NCI-H187 treated with DMSO at 0.1 percent for 48 hours (cell line): Measurements from ENCODE around the gene ZNF71.

Source experiments
- DNase-seq: peaks from one replicate; lab custom pipeline; 2025; lab: John Stamatoyannopoulos, UW

ZNF71 gene

DNA sequence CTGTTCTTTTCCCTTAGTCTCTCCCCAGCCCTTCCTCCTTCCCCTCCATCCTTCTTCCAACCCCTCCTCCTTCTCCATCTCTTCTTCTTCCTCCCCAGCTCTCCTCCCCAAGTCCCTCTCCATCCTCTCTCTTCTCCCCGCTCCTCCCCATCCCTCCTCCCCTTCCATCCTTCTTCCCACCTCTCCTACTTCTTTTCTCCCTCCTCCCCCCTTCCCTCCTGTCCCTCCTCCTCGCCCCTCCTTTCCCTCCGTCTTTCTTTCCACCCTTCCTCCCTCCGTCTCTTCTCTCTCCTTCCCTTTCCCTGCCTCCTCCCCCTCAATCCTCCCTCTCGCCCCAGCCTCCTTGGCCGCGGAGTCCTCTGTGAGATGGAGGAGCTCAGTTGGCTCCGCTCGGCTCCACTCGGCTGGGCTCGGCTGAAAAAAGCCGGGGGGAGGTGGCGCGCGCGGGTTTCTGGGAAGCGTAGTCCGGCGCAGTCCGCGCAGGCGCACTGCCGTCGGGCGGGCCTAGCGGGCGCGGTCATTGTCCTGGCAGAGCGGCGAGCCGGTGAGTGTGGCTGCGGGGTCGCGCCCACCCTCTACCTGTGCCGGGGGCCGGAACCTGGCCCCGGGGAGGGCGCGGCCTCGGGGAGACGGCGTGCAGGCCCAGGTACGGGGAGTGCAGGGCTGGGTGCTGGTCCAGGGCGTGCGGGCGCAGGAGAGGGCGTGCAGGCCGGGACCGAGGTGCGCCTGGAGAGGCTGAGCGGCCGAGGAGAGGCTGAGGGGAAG lies at the start of gene ZNF71:
ZNF71 (plus strand) TSS at position 520 of the 765 bp plus-strand sequence. CDS start 6,257 bp downstream, outside the sequence.
- DNase-seq = peak; percentile 36

- no peak for DNase-seq
Measured at GRCh38 chr19:56547535-56547934, 47.6 kb upstream of the ZNF71 start.

DNA sequence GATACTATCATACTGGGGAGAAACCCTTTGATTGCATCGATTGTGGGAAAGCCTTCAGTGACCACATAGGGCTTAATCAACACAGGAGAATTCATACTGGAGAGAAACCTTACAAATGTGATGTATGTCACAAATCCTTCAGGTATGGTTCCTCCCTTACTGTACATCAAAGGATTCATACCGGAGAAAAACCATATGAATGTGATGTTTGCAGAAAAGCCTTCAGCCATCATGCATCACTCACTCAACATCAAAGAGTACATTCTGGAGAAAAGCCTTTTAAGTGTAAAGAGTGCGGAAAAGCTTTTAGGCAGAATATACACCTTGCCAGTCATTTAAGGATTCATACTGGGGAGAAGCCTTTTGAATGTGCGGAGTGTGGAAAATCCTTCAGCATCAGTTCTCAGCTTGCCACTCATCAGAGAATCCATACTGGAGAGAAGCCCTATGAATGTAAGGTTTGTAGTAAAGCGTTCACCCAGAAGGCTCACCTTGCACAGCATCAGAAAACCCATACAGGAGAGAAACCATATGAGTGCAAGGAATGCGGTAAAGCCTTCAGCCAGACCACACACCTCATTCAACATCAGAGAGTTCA lies 40.7 kb upstream of the ZNF71 start:
- no peak for DNase-seq

- no peak for DNase-seq
Measured at GRCh38 chr19:56562766-56563165, 32.3 kb upstream of the ZNF71 start.

- DNase-seq = no peak
Measured at GRCh38 chr19:56566904-56567273, 28.2 kb upstream of the ZNF71 start.

- DNase-seq = no peak
Measured at GRCh38 chr19:56567274-56568120, 27.6 kb upstream of the ZNF71 start, which contains the start of gene ZNF470. ZNF470 (plus strand) TSS chr19:56567468; CDS start chr19:56570312, 2,844 bp downstream.

DNA sequence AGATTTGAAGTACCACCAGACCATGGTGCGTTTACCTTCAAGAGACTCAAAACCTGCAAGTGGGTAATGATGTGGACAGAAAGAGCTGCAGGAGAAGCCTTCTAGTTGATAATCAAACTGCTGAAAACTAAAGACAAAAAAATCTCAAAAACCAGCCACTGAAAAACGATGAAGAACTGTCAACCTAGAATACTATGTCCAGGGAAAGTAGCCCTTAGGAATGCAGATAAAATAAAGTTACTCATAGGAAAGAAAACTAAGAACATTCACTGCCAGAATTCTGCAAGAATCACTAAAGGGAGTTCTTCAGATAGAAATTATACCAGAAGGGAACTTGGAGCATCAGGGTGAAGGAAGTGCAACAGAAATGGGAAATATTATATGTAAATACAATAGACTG lies 22.5 kb upstream of the ZNF71 start:
- no peak for DNase-seq

DNA sequence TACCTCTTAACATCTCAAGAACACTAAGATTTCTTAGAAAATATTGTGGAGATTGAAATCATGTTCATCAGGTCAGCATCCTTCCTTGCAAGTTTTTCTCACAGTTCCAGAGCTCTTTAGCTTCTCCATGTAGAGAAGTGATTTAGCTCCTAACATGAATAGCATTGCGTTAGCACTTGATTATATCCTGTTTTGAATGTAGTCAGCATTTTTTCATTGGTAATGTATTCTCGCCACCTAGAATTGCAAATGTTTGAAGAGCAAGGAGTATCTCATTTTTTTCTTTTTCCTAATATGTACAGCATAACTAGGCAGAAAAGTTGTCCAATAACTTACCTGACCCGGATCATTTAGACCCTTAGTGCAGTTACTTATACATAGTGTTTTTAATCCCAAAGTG lies 21.2 kb upstream of the ZNF71 start:
- DNase-seq = no peak

DNA sequence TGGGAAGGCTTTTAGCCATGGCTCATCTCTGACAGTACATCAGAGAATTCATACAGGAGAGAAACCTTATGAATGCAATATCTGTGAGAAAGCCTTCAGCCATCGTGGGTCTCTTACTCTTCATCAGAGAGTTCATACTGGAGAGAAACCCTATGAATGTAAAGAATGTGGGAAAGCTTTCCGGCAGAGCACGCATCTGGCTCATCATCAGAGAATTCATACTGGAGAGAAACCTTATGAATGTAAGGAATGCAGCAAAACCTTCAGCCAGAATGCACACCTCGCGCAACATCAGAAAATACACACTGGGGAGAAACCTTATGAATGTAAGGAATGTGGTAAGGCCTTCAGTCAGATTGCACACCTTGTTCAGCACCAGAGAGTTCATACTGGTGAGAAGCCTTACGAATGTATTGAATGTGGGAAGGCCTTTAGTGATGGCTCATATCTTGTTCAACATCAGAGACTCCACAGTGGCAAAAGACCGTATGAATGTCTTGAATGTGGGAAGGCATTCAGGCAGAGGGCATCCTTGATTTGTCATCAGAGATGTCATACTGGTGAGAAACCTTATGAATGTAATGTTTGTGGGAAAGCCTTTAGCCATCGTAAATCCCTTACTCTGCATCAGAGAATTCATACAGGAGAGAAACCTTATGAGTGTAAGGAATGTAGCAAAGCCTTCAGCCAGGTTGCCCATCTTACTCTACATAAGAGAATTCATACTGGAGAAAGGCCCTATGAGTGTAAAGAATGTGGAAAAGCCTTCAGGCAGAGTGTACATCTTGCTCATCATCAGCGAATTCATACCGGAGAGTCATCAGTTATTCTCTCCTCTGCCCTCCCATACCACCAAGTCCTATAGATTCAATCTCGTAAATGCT lies 17.1 kb upstream of the ZNF71 start:
- DNase-seq = no peak

DNA sequence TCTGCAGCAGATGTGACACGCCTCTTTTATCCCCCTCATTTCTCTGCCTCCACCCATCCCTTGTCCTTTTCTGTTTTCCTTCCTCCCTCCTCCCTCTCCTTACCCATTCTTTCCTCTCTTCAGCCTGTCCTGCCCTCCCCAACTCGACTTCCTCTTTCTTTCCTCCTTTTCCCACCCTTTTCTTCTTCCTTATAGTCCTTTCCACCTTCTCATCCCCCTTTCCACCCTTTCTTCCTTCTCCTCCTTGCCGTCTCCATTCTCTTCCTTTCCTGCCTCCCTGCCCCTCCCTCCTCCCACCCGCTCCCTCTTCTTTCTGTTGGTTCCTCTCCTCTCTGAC lies 688 bp upstream of the ZNF71 start:
- DNase-seq = no peak

GRCh38 chr19:56595548-56595899 lies 422 bp downstream of the ZNF71 start:
- DNase-seq = no peak

GRCh38 chr19:56596676-56597075 lies 1.6 kb downstream of the ZNF71 start:
- DNase-seq = no peak

DNA sequence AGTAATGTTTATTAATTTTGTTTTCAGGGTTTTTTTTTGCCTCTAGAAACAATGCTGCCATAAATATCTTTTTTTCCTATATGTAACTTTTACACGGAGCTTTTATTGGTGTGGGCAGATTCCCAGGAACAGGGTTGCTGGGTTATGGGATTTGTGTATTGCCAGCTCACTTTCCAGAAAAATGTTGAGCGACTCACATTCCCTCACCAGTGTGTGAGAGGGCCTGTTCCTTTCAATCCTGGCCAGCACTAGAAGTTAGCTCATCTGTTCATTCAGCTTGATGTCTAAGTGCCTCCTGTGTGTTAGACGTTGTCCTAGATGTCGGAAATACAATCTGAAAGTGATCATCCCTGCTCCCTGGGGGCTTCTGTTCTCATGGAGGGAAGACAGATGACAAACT lies 2.6 kb downstream of the ZNF71 start:
- DNase-seq = no peak

DNA sequence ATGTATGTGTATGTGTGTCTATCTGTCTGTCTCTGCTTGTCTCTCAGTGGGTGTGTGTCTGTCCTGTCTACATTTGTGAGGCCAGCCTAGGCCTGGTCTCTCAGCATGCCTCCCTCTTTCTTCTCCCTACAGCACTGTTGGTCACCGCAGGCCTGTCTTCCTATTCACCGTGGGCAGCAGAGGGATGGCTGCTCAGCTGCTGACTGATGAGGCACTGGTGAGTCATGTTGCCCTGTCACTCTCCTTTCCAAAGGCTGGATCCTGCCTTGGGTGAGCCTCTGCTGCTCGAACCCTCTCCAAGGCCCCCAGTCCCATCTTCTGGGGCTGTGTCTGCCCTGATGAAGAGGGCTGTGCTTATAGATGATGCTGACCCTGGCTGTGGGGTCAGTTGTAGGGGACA lies 6.3 kb downstream of the ZNF71 start:
- DNase-seq = no peak

GRCh38 chr19:56603829-56604228 lies 8.7 kb downstream of the ZNF71 start:
- DNase-seq = no peak

DNA sequence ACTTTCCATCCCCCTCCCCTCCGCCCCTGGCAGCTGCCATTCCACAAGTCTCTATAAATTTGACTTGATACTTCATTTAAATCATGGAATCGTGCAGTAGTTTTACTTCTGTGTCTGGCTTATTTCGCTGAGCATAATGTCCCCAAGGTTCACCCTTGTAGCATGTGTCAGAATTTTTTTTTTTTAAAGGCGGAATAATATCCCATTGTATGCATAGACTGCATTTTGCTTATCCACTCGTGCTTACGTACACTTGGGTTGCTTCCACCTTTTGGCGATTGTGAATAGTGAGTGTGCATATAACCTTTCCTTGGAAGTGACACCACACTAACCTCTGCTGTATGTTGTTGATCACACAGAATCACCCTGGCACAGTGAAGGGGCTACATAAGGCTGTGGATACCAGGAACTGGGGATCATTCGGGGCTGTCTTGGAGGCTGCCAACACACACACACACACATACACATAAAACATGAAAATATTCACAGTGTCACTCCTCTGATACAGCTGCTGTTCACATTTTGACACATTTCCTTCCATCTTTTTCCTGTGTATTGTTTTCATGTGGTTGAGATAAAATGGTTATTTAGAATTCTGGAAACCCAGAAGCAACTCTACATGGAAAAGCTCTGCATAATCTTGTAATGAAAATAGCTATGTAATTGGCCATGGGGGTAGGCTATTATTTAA lies 13.3 kb downstream of the ZNF71 start:
- no peak for DNase-seq

DNA sequence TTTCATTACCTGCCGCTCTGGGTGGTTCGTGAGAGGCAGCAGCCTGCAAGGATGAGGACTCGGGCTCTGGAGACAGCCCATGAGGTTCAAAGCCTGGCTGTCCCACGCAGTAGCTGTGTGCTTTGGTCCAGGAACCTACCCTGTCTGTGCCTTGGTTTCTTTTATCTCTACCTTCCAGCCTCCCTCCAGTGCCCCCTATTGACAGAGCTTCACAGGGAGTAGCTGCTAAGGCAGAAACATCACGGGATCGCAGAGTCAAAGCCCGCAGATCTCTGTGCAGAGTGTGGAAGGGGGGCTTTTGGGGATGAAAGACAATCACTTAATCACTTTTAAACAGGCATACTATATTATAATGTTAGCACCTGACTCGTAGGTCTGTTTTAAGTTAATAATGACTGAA lies 16.2 kb downstream of the ZNF71 start:
- no peak for DNase-seq

GRCh38 chr19:56612737-56613136 lies 17.6 kb downstream of the ZNF71 start:
- DNase-seq = no peak

- no peak for DNase-seq
Measured at GRCh38 chr19:56613639-56614038, 18.5 kb downstream of the ZNF71 start.

GRCh38 chr19:56617531-56617930 lies 22.4 kb downstream of the ZNF71 start:
- no peak for DNase-seq

DNA sequence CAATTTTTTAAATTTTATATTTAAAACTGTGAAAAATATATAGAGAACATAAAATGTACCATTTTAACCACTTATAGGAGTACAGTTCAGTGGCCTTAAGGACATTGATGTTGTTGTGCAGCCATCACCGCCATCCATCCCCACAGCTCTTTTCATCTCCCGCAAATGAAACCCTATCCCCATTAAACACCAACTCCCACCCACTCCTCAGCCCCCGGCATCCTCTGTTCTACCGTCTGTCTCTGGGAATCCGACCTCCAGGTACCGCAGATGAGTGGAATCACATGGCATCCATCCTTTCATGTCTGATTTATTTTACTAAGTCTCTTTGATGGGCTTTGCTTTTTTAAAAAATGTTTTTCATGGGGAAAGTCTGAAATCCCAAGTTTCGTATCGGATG lies 24.0 kb downstream of the ZNF71 start:
- DNase-seq = no peak
